SIG-M5 treated with dmso at 0.1 percent for 504 hours (cell line): ENCODE measurements around the gene HIVEP2.

Experiments used
- DNase-seq: peaks from one replicate; lab custom pipeline; 2025; ENCODE audit not compliant: unreplicated experiment; lab: John Stamatoyannopoulos, UW

HIVEP2 gene

GRCh38 chr6:142845624-142846458 lies 99.1 kb downstream of the HIVEP2 start:
- no peak for DNase-seq

- no peak for DNase-seq
Measured at GRCh38 chr6:142845143-142845571, 99.8 kb downstream of the HIVEP2 start.

GRCh38 chr6:142844065-142844755 lies 100.8 kb downstream of the HIVEP2 start:
- DNase-seq = no peak

- no peak for DNase-seq
Measured at GRCh38 chr6:142843361-142843760, 101.6 kb downstream of the HIVEP2 start.

GRCh38 chr6:142842418-142843261 lies 102.3 kb downstream of the HIVEP2 start:
- DNase-seq = no peak

- no peak for DNase-seq
Measured at GRCh38 chr6:142841915-142842314, 103.1 kb downstream of the HIVEP2 start.

- no peak for DNase-seq
Measured at GRCh38 chr6:142839686-142840040, 105.3 kb downstream of the HIVEP2 start.

- no peak for DNase-seq
Measured at GRCh38 chr6:142838821-142839685, 105.9 kb downstream of the HIVEP2 start.

- no peak for DNase-seq
Measured at GRCh38 chr6:142835787-142836535, 109.0 kb downstream of the HIVEP2 start.

GRCh38 chr6:142834853-142835252 lies 110.1 kb downstream of the HIVEP2 start:
- no peak for DNase-seq

GRCh38 chr6:142833798-142834197 lies 111.2 kb downstream of the HIVEP2 start:
- no peak for DNase-seq

- no peak for DNase-seq
Measured at GRCh38 chr6:142833054-142833453, 111.9 kb downstream of the HIVEP2 start.

- DNase-seq = no peak
Measured at GRCh38 chr6:142830807-142831206, 114.2 kb downstream of the HIVEP2 start.

- DNase-seq = no peak
Measured at GRCh38 chr6:142830116-142830710, 114.8 kb downstream of the HIVEP2 start.

- DNase-seq = no peak
Measured at GRCh38 chr6:142829556-142829955, 115.4 kb downstream of the HIVEP2 start.

- no peak for DNase-seq
Measured at GRCh38 chr6:142827991-142828390, 117.0 kb downstream of the HIVEP2 start.

- no peak for DNase-seq
Measured at GRCh38 chr6:142827369-142827768, 117.6 kb downstream of the HIVEP2 start.

- no peak for DNase-seq
Measured at GRCh38 chr6:142825760-142826159, 119.2 kb downstream of the HIVEP2 start.

GRCh38 chr6:142824426-142824825 lies 120.5 kb downstream of the HIVEP2 start:
- no peak for DNase-seq
